Subcutaneous abdominal adipose tissue (tissue), 5 donors: ENCODE results near the gene APOH.

ENCODE experiments used
- H3K27ac ChIP-seq: one replicate; pipeline ENCODE4 v1.7.0; 2013; ENCODE audit warnings: low read depth, mild to moderate bottlenecking, inconsistent platforms, low read length, moderate library complexity
- H3K27me3 ChIP-seq, 5 donors: one replicate each; pipeline ENCODE4 v1.7.0; 2013; ENCODE audit warnings: low read length in 5 of 5, inconsistent platforms in 1 of 5; ENCODE audit not compliant: control insufficient read depth in 5 of 5, insufficient read depth in 4 of 5
- H3K36me3 ChIP-seq, 5 donors: one replicate each; pipeline ENCODE4 v1.7.0; 2013; ENCODE audit warnings: low read length in 5 of 5; ENCODE audit not compliant: control insufficient read depth in 5 of 5, insufficient read depth in 5 of 5
- H3K4me1 ChIP-seq, 5 donors: one replicate each; pipeline ENCODE4 v1.7.0; 2013; ENCODE audit warnings: low read length in 5 of 5, mild to moderate bottlenecking in 3 of 5, moderate library complexity in 1 of 5; ENCODE audit not compliant: control insufficient read depth in 5 of 5, insufficient read depth in 5 of 5
- H3K4me3 ChIP-seq, 5 donors: one replicate each; pipeline ENCODE4 v1.7.0; 2013; ENCODE audit warnings: low read length in 5 of 5, low read depth in 1 of 5
- H3K9ac ChIP-seq, 5 donors: one replicate each; pipeline ENCODE4 v1.7.0; 2013; ENCODE audit warnings: low read length in 5 of 5, mild to moderate bottlenecking in 4 of 5, moderate library complexity in 3 of 5
- H3K9me3 ChIP-seq, 5 donors: one replicate each; pipeline ENCODE4 v1.7.0; 2013; ENCODE audit warnings: low read length in 5 of 5; ENCODE audit not compliant: control insufficient read depth in 5 of 5
- donor health status: healthy.
- donor health status: healthy.
- donor health status: healthy.
- donor health status: healthy.
- donor health status: healthy.

APOH gene

GRCh38 chr17:66177048-66177447, 52.2 kb downstream of the APOH start:
- no peak overlapping the region for H3K9ac ChIP-seq
- H3K9me3 ChIP-seq, result no peaks in the 10 kb centered on the region
- H3K27me3 ChIP-seq, result no peaks in the 10 kb centered on the region
- H3K36me3 ChIP-seq, result peaks cover 6 to 20% (median 12%) of the 10 kb centered on the region in 5 donors
- no peaks in the 10 kb centered on the region for H3K4me1 ChIP-seq
- H3K27ac ChIP-seq, result no peak overlapping the region
- no peak overlapping the region for H3K4me3 ChIP-seq

GRCh38 chr17:66175892-66176291, 53.3 kb downstream of the APOH start:
- H3K27me3 ChIP-seq, result no peaks in the 10 kb centered on the region
- H3K9ac ChIP-seq, result no peak overlapping the region
- no peaks in the 10 kb centered on the region for H3K9me3 ChIP-seq
- H3K4me1 ChIP-seq, result no peaks in the 10 kb centered on the region
- no peak overlapping the region for H3K27ac ChIP-seq
- no peak overlapping the region for H3K4me3 ChIP-seq
- peaks cover under 1 to 18% (median 3%) of the 10 kb centered on the region in 5 donors for H3K36me3 ChIP-seq

- Histone ChIP-seq H3K27me3 (no peaks in the 10 kb centered on the region), H3K4me3 (no peak overlapping the region), H3K9ac (no peak overlapping the region), H3K36me3 (peaks cover 5 to 18% (median 8%) of the 10 kb centered on the region in 5 donors), H3K9me3 (no peaks in the 10 kb centered on the region), H3K27ac (no peak overlapping the region), H3K4me1 (peaks cover 0 to under 1% (median 0%) of the 10 kb centered on the region in 5 donors)
Observed at GRCh38 chr17:66172691-66173223, 56.5 kb downstream of the APOH start.

DNA sequence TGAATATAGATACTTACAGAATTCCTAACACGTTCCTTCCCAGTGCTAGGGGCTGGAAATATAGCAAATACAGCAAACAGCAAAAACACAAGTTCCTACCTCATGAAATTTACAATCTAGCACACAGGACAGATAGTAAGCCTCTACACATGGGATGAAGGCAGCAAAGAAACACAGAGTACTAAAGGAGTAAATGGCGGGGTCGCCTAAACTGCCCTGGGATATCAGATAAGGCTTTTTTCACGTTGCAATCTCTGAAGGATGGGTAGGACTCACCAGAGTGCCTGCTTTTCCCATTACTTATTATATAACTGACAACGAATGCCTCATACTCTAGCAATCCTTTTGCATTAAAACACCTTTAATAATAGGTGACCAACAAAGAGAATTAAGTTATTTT, 57.1 kb downstream of the APOH start:
- Histone ChIP-seq H3K9me3 (no peaks in the 10 kb centered on the region), H3K27me3 (no peaks in the 10 kb centered on the region), H3K9ac (no peak overlapping the region), H3K27ac (no peak overlapping the region), H3K36me3 (peaks cover 5 to 18% (median 8%) of the 10 kb centered on the region in 5 donors), H3K4me1 (peaks cover 0 to 6% (median 2%) of the 10 kb centered on the region in 5 donors), H3K4me3 (no peak overlapping the region)

DNA sequence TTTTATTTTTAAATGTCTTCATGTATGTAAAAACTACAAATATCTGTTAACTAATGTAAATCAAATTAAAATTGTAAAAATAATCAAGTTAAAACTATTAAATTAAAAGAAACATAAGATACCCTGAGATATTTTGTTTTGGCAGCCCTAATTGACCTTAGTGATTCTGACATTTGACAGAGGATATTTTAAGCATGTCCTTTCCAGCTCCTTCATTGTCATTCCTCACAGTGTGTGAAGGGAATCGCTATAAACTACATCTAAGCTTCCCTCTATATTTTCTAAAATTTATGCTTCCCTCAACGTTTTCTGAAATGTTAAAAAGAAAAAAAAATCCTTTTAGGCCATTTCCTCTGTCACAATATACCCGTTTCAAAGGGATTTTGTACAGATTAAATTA, 57.5 kb downstream of the APOH start:
- Histone ChIP-seq H3K4me1 (peaks cover 0 to 9% (median 3%) of the 10 kb centered on the region in 5 donors), H3K4me3 (no peak overlapping the region), H3K27me3 (no peaks in the 10 kb centered on the region), H3K9ac (no peak overlapping the region), H3K36me3 (peaks cover 5 to 17% (median 8%) of the 10 kb centered on the region in 5 donors), H3K9me3 (no peaks in the 10 kb centered on the region), H3K27ac (no peak overlapping the region)

DNA sequence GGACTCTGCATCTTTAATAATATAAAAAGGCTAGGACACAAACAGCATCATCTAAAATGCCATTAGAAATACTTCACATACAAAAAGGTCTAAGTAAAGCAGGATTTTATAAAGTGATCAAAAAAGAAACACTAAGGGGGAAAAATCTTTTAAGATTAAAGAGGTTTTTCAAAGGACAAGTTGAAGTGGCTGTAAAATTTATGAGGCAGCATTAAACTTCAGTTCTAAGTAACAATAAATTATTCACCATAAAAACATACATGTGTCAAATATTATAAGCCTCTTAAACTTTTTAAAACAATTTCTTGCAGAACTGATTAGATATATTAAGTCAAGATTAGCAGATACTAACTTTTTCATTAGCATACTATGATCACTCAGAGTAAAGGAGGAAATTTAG, 58.0 kb downstream of the APOH start:
- Histone ChIP-seq H3K36me3 (peaks cover 5 to 17% (median 8%) of the 10 kb centered on the region in 5 donors), H3K9ac (no peak overlapping the region), H3K27ac (no peak overlapping the region), H3K4me1 (peaks cover 0 to 9% (median 3%) of the 10 kb centered on the region in 5 donors), H3K4me3 (no peak overlapping the region), H3K27me3 (no peaks in the 10 kb centered on the region), H3K9me3 (no peaks in the 10 kb centered on the region)

GRCh38 chr17:66169839-66170238, 59.4 kb downstream of the APOH start:
- no peak overlapping the region for H3K9ac ChIP-seq
- no peak overlapping the region for H3K27ac ChIP-seq
- H3K9me3 ChIP-seq, result no peaks in the 10 kb centered on the region
- no peak overlapping the region for H3K4me3 ChIP-seq
- no peaks in the 10 kb centered on the region for H3K27me3 ChIP-seq
- peaks cover 5 to 15% (median 8%) of the 10 kb centered on the region in 5 donors for H3K36me3 ChIP-seq
- peaks cover 0 to 13% (median 3%) of the 10 kb centered on the region in 5 donors for H3K4me1 ChIP-seq

DNA sequence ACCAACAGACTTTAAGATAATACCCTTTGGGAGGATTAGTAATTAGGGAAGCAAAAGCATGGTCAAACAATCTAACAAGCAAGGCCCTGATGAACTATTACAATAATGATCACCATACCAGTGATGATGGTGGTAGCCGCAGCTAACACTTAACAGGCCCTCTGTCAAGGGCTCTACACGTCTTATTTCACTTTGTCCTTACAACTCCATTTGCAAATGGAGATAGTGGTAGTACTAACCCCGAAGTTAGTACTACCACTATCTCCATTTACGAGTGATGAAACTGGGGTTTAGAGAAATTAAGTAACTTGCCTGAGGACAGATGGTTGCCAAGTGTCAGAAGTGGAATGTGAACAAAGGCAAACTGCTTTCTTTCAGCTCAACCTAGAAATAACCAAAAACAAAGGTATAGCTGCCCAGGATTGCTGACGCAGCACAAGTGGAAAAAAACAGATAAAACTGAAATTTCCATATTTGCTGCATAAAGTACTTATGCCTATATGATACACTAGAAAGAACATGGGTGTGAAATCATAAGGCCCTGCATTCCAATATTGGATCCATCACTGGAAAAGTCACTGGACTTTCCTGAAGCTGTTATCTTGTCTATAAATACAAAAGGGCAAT, 61.9 kb downstream of the APOH start:
- H3K4me3 ChIP-seq, result no peak overlapping the region
- peaks cover 0 to 13% (median 3%) of the 10 kb centered on the region in 5 donors for H3K4me1 ChIP-seq
- H3K9ac ChIP-seq, result no peak overlapping the region
- H3K27me3 ChIP-seq, result no peaks in the 10 kb centered on the region
- H3K27ac ChIP-seq, result no peak overlapping the region
- peaks cover 3 to 11% (median 8%) of the 10 kb centered on the region in 5 donors for H3K36me3 ChIP-seq
- H3K9me3 ChIP-seq, result no peaks in the 10 kb centered on the region

DNA sequence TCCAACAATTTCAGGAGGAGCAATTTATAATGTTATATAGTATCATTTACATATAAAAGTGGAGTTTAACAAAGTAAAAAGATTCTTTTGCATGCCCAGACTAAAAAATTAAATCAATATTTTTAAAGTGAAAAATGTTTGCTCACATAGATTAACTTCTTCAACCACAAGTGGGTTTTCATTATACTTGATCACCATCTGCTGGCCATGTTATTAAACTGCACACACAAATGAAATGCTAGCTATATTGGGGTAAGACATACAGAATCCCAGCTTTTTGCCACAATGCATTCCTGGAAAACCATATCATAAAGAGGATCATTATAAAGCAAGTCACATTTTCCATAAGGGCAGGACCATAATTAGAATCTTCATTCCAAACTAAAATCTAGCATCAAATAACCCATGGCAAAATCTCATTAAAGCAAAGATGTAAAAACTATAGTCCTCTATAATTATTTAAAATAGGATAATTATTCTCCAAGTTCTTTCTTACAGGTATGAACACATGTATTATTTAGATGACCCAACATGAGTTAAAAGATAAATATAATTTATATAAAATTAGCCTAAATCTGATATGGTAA, 63.6 kb downstream of the APOH start:
- Histone ChIP-seq H3K4me1 (peaks cover 0 to 13% (median 3%) of the 10 kb centered on the region in 5 donors), H3K27ac (no peak overlapping the region), H3K9ac (no peak overlapping the region), H3K9me3 (no peaks in the 10 kb centered on the region), H3K4me3 (no peak overlapping the region), H3K36me3 (peaks cover 3 to 5% (median 5%) of the 10 kb centered on the region in 5 donors), H3K27me3 (no peaks in the 10 kb centered on the region)
